ENCODE measurements around the gene COPE. TPM values are rescaled to one million over a fixed set of nuclear protein-coding genes. Genes with fewer than 3 reads are reported as not detected.

The COPE gene
- polyA plus RNA-seq, 1 donor = 135 TPM

DNA sequence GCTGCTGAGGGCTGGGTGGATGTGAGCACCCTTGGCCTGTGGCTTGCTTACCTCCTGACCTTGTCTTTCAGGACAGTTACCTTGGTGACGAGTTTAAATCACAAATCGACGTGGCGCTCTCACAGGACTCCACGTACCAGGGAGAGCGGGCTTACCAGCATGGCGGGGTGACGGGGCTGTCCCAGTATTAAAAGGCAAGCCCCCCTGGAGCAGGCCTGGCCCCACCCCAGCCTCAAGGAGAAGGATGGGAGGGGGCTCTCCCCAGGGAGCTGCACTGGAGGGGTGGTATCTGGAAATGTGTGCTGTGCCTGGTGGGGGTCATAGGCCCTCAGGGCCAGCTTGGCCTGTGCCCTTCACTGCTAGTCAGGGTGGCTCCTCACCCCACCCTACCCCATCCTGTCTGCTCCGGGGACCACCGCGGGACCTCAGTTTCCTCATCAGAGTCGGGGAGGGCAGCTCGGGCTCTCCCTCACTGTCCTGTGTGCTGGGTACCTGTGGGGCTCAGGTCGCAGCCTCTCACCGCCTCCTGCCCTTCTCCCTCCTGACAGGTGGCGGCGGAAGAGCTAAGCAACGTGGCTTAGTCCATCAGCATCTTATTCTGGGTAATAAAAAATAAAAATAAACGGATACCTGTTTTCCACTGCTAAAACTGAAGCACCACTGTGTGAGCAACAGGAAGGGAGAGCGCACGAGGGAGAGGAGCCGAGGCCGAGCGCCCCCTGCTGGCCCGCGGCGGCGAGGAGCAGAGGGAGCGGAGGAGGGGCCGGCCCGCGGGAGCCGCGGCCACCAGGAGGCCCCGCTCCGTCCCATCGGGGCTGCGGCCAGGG is 53.0 kb downstream of the COPE start:
- H3K36me3 ChIP-seq (ENCODE audit: control insufficient read depth, insufficient read depth, low read length) = peaks cover 70% of the 10 kb centered on the region
- peaks cover 6% of the 10 kb centered on the region for H3K9me3 ChIP-seq (ENCODE audit: control insufficient read depth, low read depth, low read length)
- H3K27me3 ChIP-seq (ENCODE audit: control insufficient read depth, insufficient read depth, low read length) = peaks cover 24% of the 10 kb centered on the region
- peak in 1 of 2 donors; percentile 55 for DNase-seq
- no peak overlapping the region for H3K4me3 ChIP-seq (ENCODE audit: low read length)
- no peak overlapping the region for H3K27ac ChIP-seq (ENCODE audit: low read length)
- peaks cover 2% of the 10 kb centered on the region for H3K4me1 ChIP-seq (ENCODE audit: control insufficient read depth, insufficient read depth, low read length)
- 100% methylated on average over 1 of the region's 38 CpGs for WGBS (ENCODE audit: insufficient coverage, low lambda C conversion rate)

DNA sequence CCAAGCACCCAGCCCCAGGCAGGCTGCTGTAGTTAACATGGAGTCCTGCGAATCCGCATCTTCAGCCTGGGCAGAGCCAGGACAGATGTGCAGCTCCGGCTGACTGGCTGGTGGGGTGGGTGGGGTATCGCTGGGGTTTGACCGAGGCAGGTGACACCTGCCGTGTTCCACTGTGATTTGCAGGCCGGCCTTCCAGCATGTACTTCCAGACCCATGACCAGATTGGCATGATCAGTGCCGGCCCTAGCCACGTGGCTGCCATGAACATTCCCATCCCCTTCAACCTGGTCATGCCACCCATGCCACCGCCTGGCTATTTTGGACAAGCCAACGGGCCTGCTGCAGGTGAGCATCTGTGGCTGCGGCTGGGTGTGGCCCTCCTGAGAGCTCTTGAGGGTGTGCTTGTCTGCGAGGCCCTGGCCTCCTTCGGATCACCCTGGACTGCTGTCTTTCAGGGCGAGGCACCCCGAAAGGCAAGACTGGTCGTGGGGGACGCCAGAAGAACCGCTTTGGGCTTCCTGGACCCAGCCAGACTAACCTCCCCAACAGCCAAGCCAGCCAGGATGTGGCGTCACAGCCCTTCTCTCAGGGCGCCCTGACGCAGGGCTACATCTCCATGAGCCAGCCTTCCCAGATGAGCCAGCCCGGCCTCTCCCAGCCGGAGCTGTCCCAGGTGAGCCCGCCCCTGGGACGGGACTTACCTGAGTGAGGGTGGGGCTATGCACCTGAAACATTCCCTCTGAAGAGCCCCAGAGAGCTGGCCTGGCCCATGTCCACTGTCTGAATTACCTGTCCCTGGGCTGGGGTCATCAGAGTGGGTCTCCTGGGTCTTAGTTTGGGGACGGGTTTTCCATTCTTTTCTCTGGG is 53.8 kb downstream of the COPE start:
- peaks cover 79% of the 10 kb centered on the region for H3K36me3 ChIP-seq (ENCODE audit: control insufficient read depth, insufficient read depth, low read length)
- no peak overlapping the region for H3K4me3 ChIP-seq (ENCODE audit: low read length)
- DNase-seq = no peak
- peaks cover 18% of the 10 kb centered on the region for H3K27me3 ChIP-seq (ENCODE audit: control insufficient read depth, insufficient read depth, low read length)
- no peak overlapping the region for H3K27ac ChIP-seq (ENCODE audit: low read length)
- WGBS (ENCODE audit: insufficient coverage, low lambda C conversion rate) = no CpG with 5 or more reads among the region's 27 CpGs
- H3K9me3 ChIP-seq (ENCODE audit: control insufficient read depth, low read depth, low read length) = peaks cover 6% of the 10 kb centered on the region
- peaks cover 2% of the 10 kb centered on the region for H3K4me1 ChIP-seq (ENCODE audit: control insufficient read depth, insufficient read depth, low read length)

DNA sequence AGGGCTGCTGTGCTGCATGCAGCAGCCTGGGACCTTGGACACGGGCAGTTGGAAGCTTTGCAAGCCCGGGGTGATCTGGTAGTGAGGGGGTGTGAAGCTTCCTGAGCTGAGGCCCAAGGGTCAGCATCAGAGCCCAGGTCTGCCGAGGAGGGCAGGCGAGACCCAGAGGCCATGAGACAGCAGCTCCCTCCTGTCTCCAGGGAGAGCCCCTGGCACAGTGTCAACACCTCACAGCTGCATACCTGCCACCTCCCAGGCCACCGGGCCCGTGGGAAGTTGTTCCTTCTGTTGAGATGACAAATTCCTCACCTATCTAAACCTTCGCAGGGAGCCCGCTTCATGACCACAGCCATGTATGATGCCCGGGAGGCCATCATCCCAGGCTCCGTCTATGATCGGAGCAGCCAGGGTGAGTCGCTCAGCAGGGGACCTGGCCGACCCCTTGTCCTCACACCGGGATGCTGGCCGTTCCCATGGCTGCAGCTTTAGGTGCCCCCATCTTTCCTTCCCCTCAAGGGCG is 55.3 kb downstream of the COPE start:
- no peak for DNase-seq
- Histone ChIP-seq H3K4me3 (ENCODE audit: low read length) (no peak overlapping the region), H3K36me3 (ENCODE audit: control insufficient read depth, insufficient read depth, low read length) (peaks cover 93% of the 10 kb centered on the region), H3K27me3 (ENCODE audit: control insufficient read depth, insufficient read depth, low read length) (peaks cover 6% of the 10 kb centered on the region), H3K27ac (ENCODE audit: low read length) (no peak overlapping the region), H3K4me1 (ENCODE audit: control insufficient read depth, insufficient read depth, low read length) (no peaks in the 10 kb centered on the region), H3K9me3 (ENCODE audit: control insufficient read depth, low read depth, low read length) (peaks cover 6% of the 10 kb centered on the region)
- WGBS (ENCODE audit: insufficient coverage, low lambda C conversion rate) = no CpG with 5 or more reads among the region's 16 CpGs

DNA sequence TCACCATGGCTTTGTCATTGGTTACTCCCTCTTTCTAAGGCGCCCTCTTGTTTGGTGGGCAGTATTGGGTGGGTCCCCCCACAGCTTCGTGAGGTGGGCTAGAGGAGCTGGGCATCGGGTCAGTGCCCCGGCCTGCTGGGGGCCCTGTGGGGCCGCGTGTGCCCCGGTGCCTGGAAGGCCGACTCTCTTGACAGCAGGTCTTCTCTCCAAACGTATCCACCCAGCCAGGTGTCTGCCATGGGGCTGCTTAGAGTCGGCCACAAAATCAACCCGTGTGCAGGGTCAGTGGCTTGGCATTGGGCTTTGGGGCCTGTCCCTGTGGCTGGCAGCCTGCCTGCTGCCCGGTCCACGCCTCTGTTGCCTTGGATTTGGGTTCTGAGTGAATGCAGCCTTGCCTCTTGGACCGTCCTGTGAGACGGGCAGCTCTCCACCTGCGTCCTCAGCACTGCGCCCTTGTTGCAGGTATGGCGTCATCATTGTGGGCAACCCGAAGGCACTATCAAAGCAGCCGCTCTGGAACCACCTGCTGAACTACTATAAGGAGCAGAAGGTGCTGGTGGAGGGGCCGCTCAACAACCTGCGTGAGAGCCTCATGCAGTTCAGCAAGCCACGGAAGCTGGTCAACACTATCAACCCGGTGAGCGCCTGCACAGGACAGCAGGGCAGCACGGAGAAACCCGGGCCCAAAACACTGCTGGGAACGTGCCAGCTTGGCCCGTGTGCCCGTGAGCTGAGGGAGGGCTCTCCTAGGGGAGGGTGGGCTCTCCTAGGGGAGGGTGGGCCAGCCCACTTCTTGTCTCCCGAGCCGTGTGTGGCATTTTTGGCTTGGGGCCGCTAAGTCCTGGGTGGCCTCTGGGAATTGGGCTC is 56.0 kb downstream of the COPE start:
- peaks cover 4% of the 10 kb centered on the region for H3K9me3 ChIP-seq (ENCODE audit: control insufficient read depth, low read depth, low read length)
- no peak overlapping the region for H3K27ac ChIP-seq (ENCODE audit: low read length)
- no peaks in the 10 kb centered on the region for H3K4me1 ChIP-seq (ENCODE audit: control insufficient read depth, insufficient read depth, low read length)
- peaks cover 97% of the 10 kb centered on the region for H3K36me3 ChIP-seq (ENCODE audit: control insufficient read depth, insufficient read depth, low read length)
- no peak overlapping the region for H3K4me3 ChIP-seq (ENCODE audit: low read length)
- no CpG with 5 or more reads among the region's 33 CpGs for WGBS (ENCODE audit: insufficient coverage, low lambda C conversion rate)
- H3K27me3 ChIP-seq (ENCODE audit: control insufficient read depth, insufficient read depth, low read length) = peaks cover 3% of the 10 kb centered on the region
- DNase-seq = no peak

DNA sequence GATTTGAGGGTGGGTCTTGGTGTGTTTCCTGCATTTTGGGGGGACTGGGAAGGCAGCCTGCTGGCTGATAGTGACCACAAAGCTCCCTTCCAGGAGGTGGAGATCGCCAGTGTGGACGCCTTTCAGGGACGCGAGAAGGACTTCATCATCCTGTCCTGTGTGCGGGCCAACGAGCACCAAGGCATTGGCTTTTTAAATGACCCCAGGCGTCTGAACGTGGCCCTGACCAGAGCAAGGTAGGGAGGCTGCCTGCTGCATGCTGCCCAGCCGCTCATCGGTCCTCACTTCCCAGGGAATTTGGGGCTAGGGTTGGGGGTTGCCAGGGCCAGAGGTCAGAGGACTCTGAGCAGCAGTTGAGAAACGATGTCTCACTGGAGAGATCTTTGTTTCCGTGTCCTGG is 57.3 kb downstream of the COPE start:
- no peaks in the 10 kb centered on the region for H3K27me3 ChIP-seq (ENCODE audit: control insufficient read depth, insufficient read depth, low read length)
- WGBS (ENCODE audit: insufficient coverage, low lambda C conversion rate) = no CpG with 5 or more reads among the region's 12 CpGs
- no peak overlapping the region for H3K27ac ChIP-seq (ENCODE audit: low read length)
- H3K36me3 ChIP-seq (ENCODE audit: control insufficient read depth, insufficient read depth, low read length) = peaks cover 97% of the 10 kb centered on the region
- DNase-seq = no peak
- no peaks in the 10 kb centered on the region for H3K4me1 ChIP-seq (ENCODE audit: control insufficient read depth, insufficient read depth, low read length)
- H3K4me3 ChIP-seq (ENCODE audit: low read length) = no peak overlapping the region
- peaks cover 3% of the 10 kb centered on the region for H3K9me3 ChIP-seq (ENCODE audit: control insufficient read depth, low read depth, low read length)

DNA sequence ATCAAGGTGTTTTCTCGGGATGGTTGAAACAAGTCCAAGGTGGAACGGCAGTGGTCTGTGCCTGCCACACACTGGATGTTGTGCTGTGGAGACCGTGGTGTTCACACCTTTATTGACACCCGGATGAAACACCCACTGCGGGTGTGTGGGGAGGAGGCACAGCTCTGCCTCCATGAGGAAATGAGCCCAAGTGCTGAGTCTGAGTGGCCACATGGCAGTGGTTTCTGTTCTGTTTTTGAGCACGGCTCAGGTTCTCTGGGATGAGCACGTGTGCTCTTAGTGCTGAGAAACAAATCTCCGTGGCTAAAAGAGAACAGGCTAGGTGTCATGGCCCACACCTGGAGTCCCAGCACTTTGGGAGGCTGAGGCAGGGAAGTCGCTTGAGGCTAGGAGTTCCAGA is 58.0 kb downstream of the COPE start:
- H3K27me3 ChIP-seq (ENCODE audit: control insufficient read depth, insufficient read depth, low read length) = no peaks in the 10 kb centered on the region
- H3K4me3 ChIP-seq (ENCODE audit: low read length) = no peak overlapping the region
- H3K36me3 ChIP-seq (ENCODE audit: control insufficient read depth, insufficient read depth, low read length) = peaks cover 99% of the 10 kb centered on the region
- H3K4me1 ChIP-seq (ENCODE audit: control insufficient read depth, insufficient read depth, low read length) = no peaks in the 10 kb centered on the region
- H3K27ac ChIP-seq (ENCODE audit: low read length) = no peak overlapping the region
- no CpG with 5 or more reads among the region's 9 CpGs for WGBS (ENCODE audit: insufficient coverage, low lambda C conversion rate)
- no peak for DNase-seq
- no peaks in the 10 kb centered on the region for H3K9me3 ChIP-seq (ENCODE audit: control insufficient read depth, low read depth, low read length)

DNA sequence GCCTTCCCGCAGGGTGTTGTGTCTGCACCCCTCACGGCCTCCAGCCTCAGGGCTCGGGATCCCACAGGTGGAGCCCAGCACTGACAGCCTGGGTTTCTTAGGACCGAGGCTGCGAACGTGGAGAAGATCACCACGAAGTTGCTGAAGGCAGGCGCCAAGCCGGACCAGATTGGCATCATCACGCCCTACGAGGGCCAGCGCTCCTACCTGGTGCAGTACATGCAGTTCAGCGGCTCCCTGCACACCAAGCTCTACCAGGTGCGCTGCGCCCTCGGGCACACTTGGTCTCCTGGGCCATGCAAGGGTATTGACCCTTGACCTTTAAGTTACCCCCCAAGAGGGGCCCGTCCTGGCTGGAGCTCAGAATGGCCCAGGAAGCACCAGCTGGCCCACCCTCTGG is 58.5 kb downstream of the COPE start:
- Histone ChIP-seq H3K4me1 (ENCODE audit: control insufficient read depth, insufficient read depth, low read length) (no peaks in the 10 kb centered on the region), H3K9me3 (ENCODE audit: control insufficient read depth, low read depth, low read length) (no peaks in the 10 kb centered on the region), H3K27ac (ENCODE audit: low read length) (no peak overlapping the region), H3K4me3 (ENCODE audit: low read length) (no peak overlapping the region), H3K36me3 (ENCODE audit: control insufficient read depth, insufficient read depth, low read length) (peaks cover 99% of the 10 kb centered on the region), H3K27me3 (ENCODE audit: control insufficient read depth, insufficient read depth, low read length) (no peaks in the 10 kb centered on the region)
- no CpG with 5 or more reads among the region's 17 CpGs for WGBS (ENCODE audit: insufficient coverage, low lambda C conversion rate)
- DNase-seq = no peak

DNA sequence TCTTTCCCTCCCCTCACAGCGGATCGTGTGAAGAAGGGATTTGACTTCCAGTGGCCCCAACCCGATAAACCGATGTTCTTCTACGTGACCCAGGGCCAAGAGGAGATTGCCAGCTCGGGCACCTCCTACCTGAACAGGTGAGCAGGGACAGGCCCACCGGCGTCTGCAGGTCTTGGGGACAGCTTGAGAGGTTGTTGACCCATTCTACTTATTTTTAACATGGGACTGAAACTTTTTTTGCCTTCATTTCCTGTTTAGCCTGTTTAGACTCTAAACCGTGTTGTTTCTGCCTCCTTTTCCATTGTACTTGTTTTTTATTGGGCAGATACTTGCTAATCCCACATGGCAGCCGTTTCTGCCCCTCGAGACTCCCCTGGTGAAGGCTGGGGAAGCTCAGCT is 58.9 kb downstream of the COPE start:
- H3K36me3 ChIP-seq (ENCODE audit: control insufficient read depth, insufficient read depth, low read length) = peaks cover 99% of the 10 kb centered on the region

DNA sequence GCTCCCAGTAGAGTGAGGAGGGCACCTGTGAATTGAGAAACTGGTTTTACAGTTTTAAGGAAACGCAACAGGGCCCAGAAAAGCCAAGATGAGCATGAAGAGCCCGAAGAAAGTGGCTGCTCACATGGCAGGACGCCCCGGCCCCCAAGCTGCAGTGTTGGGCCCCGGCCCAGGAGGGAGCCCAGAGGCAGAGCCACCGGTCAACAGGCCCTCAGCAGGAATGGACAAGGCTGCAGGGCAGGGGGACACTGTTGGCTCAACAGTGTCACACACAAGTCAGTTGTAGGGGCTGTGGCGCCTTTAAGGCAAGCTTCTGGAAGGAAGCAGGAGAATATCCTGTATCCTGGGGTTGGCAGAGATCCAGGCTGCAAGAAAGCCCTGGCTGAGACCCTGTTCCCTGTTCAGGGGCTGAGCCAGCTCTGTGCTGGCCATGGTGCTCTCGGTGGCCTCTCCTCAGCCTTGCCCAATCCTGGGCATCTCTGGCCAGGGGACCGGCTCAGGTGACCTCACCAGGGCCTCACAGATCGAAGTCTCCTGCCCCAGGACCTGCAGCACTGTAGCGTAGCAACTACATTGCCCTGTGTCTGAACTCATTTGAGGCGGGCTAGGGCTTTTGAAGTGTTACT is 59.4 kb downstream of the COPE start:
- DNase-seq = no peak
- no CpG with 5 or more reads among the region's 12 CpGs for WGBS (ENCODE audit: insufficient coverage, low lambda C conversion rate)
- H3K27me3 ChIP-seq (ENCODE audit: control insufficient read depth, insufficient read depth, low read length) = no peaks in the 10 kb centered on the region
- H3K27ac ChIP-seq (ENCODE audit: low read length) = no peak overlapping the region
- H3K36me3 ChIP-seq (ENCODE audit: control insufficient read depth, insufficient read depth, low read length) = peaks cover 99% of the 10 kb centered on the region
- H3K4me1 ChIP-seq (ENCODE audit: control insufficient read depth, insufficient read depth, low read length) = no peaks in the 10 kb centered on the region
- H3K4me3 ChIP-seq (ENCODE audit: low read length) = no peak overlapping the region
- H3K9me3 ChIP-seq (ENCODE audit: control insufficient read depth, low read depth, low read length) = no peaks in the 10 kb centered on the region

More for the DNA sequence above, 58.9 kb downstream of the COPE start:
- WGBS (ENCODE audit: insufficient coverage, low lambda C conversion rate) = no CpG with 5 or more reads among the region's 11 CpGs
- H3K4me1 ChIP-seq (ENCODE audit: control insufficient read depth, insufficient read depth, low read length) = no peaks in the 10 kb centered on the region
- no peak for DNase-seq
- H3K9me3 ChIP-seq (ENCODE audit: control insufficient read depth, low read depth, low read length) = no peaks in the 10 kb centered on the region
- H3K27ac ChIP-seq (ENCODE audit: low read length) = no peak overlapping the region
- no peaks in the 10 kb centered on the region for H3K27me3 ChIP-seq (ENCODE audit: control insufficient read depth, insufficient read depth, low read length)
- H3K4me3 ChIP-seq (ENCODE audit: low read length) = no peak overlapping the region
